B cell (primary cell): Measurements from ENCODE around the gene FRMD4A. TPM values are rescaled to one million over a fixed set of nuclear protein-coding genes. Genes with fewer than 3 reads are reported as not detected.

Source experiments
- ATAC-seq: fragments of 200-7000 bp; cut with Tn5 transposase; one replicate; pipeline ENCODE4 v1.10.0; 2021; ENCODE audit warnings: low read depth, mild to moderate bottlenecking, moderate number of reproducible peaks, moderate library complexity
- CTCF ChIA-PET: fragments of 350-600 bp; sonication (Branson Sonifier 250); formaldehyde crosslinking; loops from one replicate; lab custom pipeline; 2021; ENCODE audit warnings: antibody characterized with exemption, inconsistent platforms; lab: Charles Lee
- POLR2A ChIA-PET: fragments of 350-600 bp; sonication (Branson Sonifier 250); formaldehyde crosslinking; loops from one replicate; lab custom pipeline; 2021; ENCODE audit warnings: antibody characterized with exemption; lab: Charles Lee
- DNase-seq: peaks from one replicate; pipeline ENCODE4 v3.0.0; 2013
- H2AFZ ChIP-seq: 2 replicates; pipeline ENCODE4 v1.6.1; 2012; ENCODE audit warnings: mild to moderate bottlenecking, low read depth, low read length; ENCODE audit not compliant: insufficient read depth, poor library complexity, severe bottlenecking
- H3K27ac ChIP-seq, 2 donors: 1 replicate in 1 of 2; 2 replicates in 1 of 2; pipeline ENCODE4 v1.5.1; 2012 to 2013; ENCODE audit warnings: low read length in 2 of 2, mild to moderate bottlenecking in 2 of 2, moderate library complexity in 1 of 2
- H3K27me3 ChIP-seq, 4 experiments: fragments of 200-600 bp in 1 of 4; sonication (generic) in 1 of 4; replicated peaks in 1 of 4; 1 replicate in 2 of 4; 2 replicates in 2 of 4; pipeline versions ENCODE4 v1.6.1 to v1.7.0; 2013 to 2016; ENCODE audit warnings: low read length in 3 of 4, mild to moderate bottlenecking in 2 of 4, mixed read lengths in 1 of 4, moderate library complexity in 1 of 4; ENCODE audit not compliant: insufficient read depth in 4 of 4, control insufficient read depth in 3 of 4; ENCODE audit errors: control extremely low read depth in 1 of 4
- H3K36me3 ChIP-seq, 2 experiments: replicated peaks in 1 of 2; 1 replicate in 1 of 2; 2 replicates in 1 of 2; pipeline versions ENCODE4 v1.6.1 to v1.7.1; 2013; ENCODE audit warnings: low read length in 1 of 2; ENCODE audit not compliant: insufficient read depth in 2 of 2, control insufficient read depth in 1 of 2; ENCODE audit errors: control extremely low read depth in 1 of 2, extremely low read depth in 1 of 2
- H3K4me1 ChIP-seq, 2 donors: fragments of 200-600 bp in 1 of 2; sonication (generic) in 1 of 2; 1 replicate in 1 of 2; 2 replicates in 1 of 2; pipeline versions ENCODE4 v1.5.1 to v1.6.1; 2013 to 2017; ENCODE audit warnings: low read length in 2 of 2; ENCODE audit not compliant: control insufficient read depth in 2 of 2, insufficient read depth in 2 of 2
- H3K4me2 ChIP-seq: replicated peaks from 2 replicates; pipeline ENCODE3; 2012; ENCODE audit warnings: mild to moderate bottlenecking, low read depth, low read length; ENCODE audit not compliant: poor library complexity, severe bottlenecking
- H3K4me3 ChIP-seq, 5 experiments: fragments of 200-600 bp in 1 of 5; sonication (generic) in 1 of 5; 1 replicate in 3 of 5; 2 replicates in 2 of 5; pipeline versions ENCODE4 v1.5.1 to v1.7.0; 2011 to 2016; ENCODE audit warnings: low read length in 4 of 5, mild to moderate bottlenecking in 4 of 5, low read depth in 2 of 5, control low read depth in 1 of 5, moderate library complexity in 1 of 5; ENCODE audit not compliant: insufficient read depth in 1 of 5; ENCODE audit errors: control extremely low read depth in 1 of 5, extremely low read depth in 1 of 5
- H3K79me2 ChIP-seq: fragments of 200-600 bp; sonication (generic); one replicate; pipeline ENCODE4 v1.6.0; 2016; ENCODE audit warnings: low read length; ENCODE audit not compliant: control insufficient read depth, insufficient read depth
- H3K9ac ChIP-seq: fragments of 200-600 bp; sonication (generic); 2 replicates; pipeline ENCODE4 v1.6.1; 2017; ENCODE audit warnings: mild to moderate bottlenecking, low read length, moderate library complexity
- H3K9me3 ChIP-seq, 3 donors: one replicate each; pipeline versions ENCODE4 v1.6.1 to v1.7.1; 2013; ENCODE audit warnings: low read length in 2 of 3; ENCODE audit not compliant: control insufficient read depth in 2 of 3, insufficient read depth in 1 of 3; ENCODE audit errors: control extremely low read depth in 1 of 3
- H4K20me1 ChIP-seq: 2 replicates; pipeline ENCODE4 v1.6.0; 2012; ENCODE audit warnings: mild to moderate bottlenecking, low read length; ENCODE audit not compliant: insufficient read depth, control insufficient read depth, poor library complexity, severe bottlenecking
- H3K27ac Mint-ChIP-seq: one replicate; pipeline ENCODE4 v1.8.0; 2021; ENCODE audit warnings: mixed read lengths
- H3K27me3 Mint-ChIP-seq: one replicate; pipeline ENCODE4 v1.8.0; 2021; ENCODE audit warnings: mixed read lengths
- H3K4me1 Mint-ChIP-seq: one replicate; pipeline ENCODE4 v1.8.0; 2021; ENCODE audit warnings: mixed read lengths
- H3K4me3 Mint-ChIP-seq: one replicate; pipeline ENCODE4 v1.8.0; 2021; ENCODE audit warnings: mixed read lengths
- H3K9me3 Mint-ChIP-seq: one replicate; pipeline ENCODE4 v1.8.0; 2022; ENCODE audit warnings: mixed read lengths; ENCODE audit not compliant: insufficient read depth
- CTCF ChIP-seq: fragments of 200-600 bp; IDR thresholded peaks from one replicate; pipeline ENCODE4 v1.8.0; 2022; ENCODE audit warnings: antibody characterized with exemption, mild to moderate bottlenecking
- EZH2 ChIP-seq: IDR thresholded peaks from 2 replicates; pipeline ENCODE4 v1.6.1; 2012; ENCODE audit warnings: borderline replicate concordance, low read depth, mild to moderate bottlenecking, moderate library complexity, low read length; ENCODE audit not compliant: insufficient read depth, poor library complexity, severe bottlenecking
- WGBS: methylation state at CpG from one replicate; pipeline ENCODE4 v1.1.5; 2013; ENCODE audit warnings: missing lambda C conversion rate; ENCODE audit not compliant: insufficient coverage; 5-methylcytosine and 5-hydroxymethylcytosine counted together
- intact Hi-C: fragments of 100-400 bp; cut with micrococcal nuclease; formaldehyde crosslinking; loops from one replicate; pipeline ENCODE4 v1.10.0; 2022
- polyA plus RNA-seq: library from polyadenylated mRNA; depleted of rRNA; stranded (reverse); fragments of >200 nt; gene quantifications from 2 replicates; pipeline ENCODE4 v1.2.3, GENCODE V29; 2012
- total RNA-seq, 2 donors: library from RNA; stranded (reverse); fragments of 120-200 nt in 1 of 2; gene quantifications; 1 replicate in 1 of 2; 2 replicates in 1 of 2; pipeline versions ENCODE4 v1.2.3 to v1.2.4, GENCODE V29; 2013 to 2022

FRMD4A gene
- total and polyA plus RNA-seq, 2 donors (not counting 1 experiment from before 2014, with no cell fraction given): 0.76 to 3.4 TPM

DNA sequence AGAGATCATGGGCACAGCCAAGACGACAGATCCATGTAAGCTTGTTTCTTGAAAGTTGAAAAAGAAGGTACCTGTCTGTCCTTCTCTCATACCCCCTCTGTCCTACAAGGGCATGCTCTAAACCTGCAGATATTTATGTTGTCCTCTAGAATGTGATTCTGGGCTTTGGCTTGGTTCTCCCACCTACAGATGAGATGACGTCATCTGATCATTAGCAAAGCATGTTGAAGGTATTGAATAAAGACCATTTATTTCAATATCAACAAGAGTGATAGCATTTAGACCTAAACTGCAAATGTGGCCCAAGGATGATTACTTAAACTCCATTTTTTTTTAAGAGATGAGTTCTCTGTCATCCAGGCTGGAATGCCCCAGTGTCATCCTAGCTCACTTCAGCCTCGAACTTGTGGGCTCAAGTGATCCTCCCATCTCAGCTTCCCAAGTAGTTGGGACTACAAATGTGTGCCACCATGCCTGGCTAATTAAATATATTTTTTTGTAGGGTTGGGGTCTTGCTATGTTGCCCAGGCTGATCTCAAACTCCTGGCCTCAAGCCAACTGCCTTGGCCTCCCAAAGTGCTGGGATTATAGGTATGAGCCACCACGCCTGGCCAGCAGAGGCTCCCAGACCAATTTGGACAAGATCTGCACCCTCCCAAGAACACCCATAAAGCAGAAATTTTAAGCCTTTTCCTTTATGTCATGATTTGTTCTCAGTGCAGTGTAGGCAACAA is 559.8 kb downstream of the FRMD4A start:
- Mint-ChIP-seq H3K27ac (no peak overlapping the region), H3K4me3 (no peak overlapping the region), H3K9me3 (no peaks in the 10 kb centered on the region), H3K27me3 (peaks cover 35% of the 10 kb centered on the region), H3K4me1 (peaks cover 6% of the 10 kb centered on the region)
- 100% methylated on average over 1 of the region's 4 CpGs for WGBS
- Histone ChIP-seq H2AFZ (no peak overlapping the region), H3K9ac (no peak overlapping the region), H3K36me3 (no peaks in the 10 kb centered on the region), H4K20me1 (no peaks in the 10 kb centered on the region), H3K79me2 (no peaks in the 10 kb centered on the region), H3K4me1 (no peaks in the 10 kb centered on the region), H3K27me3 (peaks cover 0 to 15% (median 6%) of the 10 kb centered on the region in 4 experiments), H3K4me2 (no peak overlapping the region), H3K27ac (no peak overlapping the region), H3K9me3 (no peaks in the 10 kb centered on the region), H3K4me3 (no peak overlapping the region)
- ChIA-PET CTCF (interaction anchor here (0.6 to 1.1 kb wide), 3 partner anchors 13 to 668 kb away, joined by 3 to 5 read pairs (median 3); no protein-coding TSS in a partner anchor), POLR2A (no interaction called here)
- intact Hi-C loops: loop anchor here (10.0 kb wide), 1 partner anchor 186 kb away; the partner anchor contains the start of gene PRPF18
- ATAC-seq (no peak), DNase-seq (no peak)
- no peak for TF ChIP-seq CTCF
- TF ChIP-seq EZH2: no peak

DNA sequence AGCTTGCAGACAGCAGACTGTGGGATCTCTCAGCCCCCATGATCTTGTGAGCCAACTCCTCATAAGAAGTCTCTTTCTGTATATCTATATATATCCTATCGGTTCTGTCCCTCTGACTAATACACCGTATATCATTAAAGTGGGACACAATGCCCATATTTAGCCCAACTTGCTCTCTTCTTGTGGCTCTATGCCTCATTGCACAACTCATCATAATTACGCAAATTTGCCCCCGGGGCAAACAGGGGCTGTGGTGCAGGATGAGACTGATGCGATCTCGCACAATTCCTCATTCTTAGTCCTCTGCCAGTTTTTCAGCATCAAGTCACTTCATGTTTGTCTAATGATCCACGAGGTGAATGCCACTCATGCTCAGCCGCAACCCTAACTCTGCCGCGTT is 560.8 kb downstream of the FRMD4A start:
- H3K27ac Mint-ChIP-seq: no peak overlapping the region
- Histone ChIP-seq H3K36me3 (no peaks in the 10 kb centered on the region), H3K79me2 (no peaks in the 10 kb centered on the region), H3K9me3 (no peaks in the 10 kb centered on the region), H2AFZ (no peak overlapping the region), H3K27ac (no peak overlapping the region), H3K4me3 (no peak overlapping the region), H4K20me1 (no peaks in the 10 kb centered on the region), H3K4me1 (no peaks in the 10 kb centered on the region), H3K27me3 (peaks cover 0 to 15% (median 4%) of the 10 kb centered on the region in 4 experiments), H3K9ac (no peak overlapping the region), H3K4me2 (no peak overlapping the region)
- intact Hi-C loops: loop anchor here (10.0 kb wide), 1 partner anchor 185 kb away; the partner anchor contains the start of gene PRPF18
- CTCF ChIA-PET: interaction anchor here (1.1 kb wide), 1 partner anchor 427 kb away, joined by 5 read pairs; no protein-coding TSS in a partner anchor
- peaks cover 6% of the 10 kb centered on the region for H3K4me1 Mint-ChIP-seq
- no peak for DNase-seq
- no peaks in the 10 kb centered on the region for H3K9me3 Mint-ChIP-seq
- ATAC-seq: peak; percentile 36
- no peak overlapping the region for H3K4me3 Mint-ChIP-seq
- H3K27me3 Mint-ChIP-seq: peaks cover 29% of the 10 kb centered on the region
- POLR2A ChIA-PET: no interaction called here
- TF ChIP-seq EZH2 (no peak), CTCF (no peak)
- WGBS: 64% methylated on average over 8 of the region's 10 CpGs
